Stimulated activated CD8-positive, alpha-beta memory T cell treated with anti-CD3 and anti-CD28 coated beads, Interleukin-15, amount 100 ng/mL, for 24 hours (primary cell): Measurements from ENCODE around the gene TMEM88.

Source experiments
- DNase-seq: peaks from one replicate; pipeline ENCODE4 v3.0.0-alpha.2; 2020; ENCODE audit warnings: low read depth

Gene TMEM88

GRCh38 chr17:7843536-7844291 lies 11.2 kb upstream of the TMEM88 start:
- DNase-seq, result peak; percentile 76

- peak; percentile 56 for DNase-seq
Observed at GRCh38 chr17:7844292-7845154, 10.3 kb upstream of the TMEM88 start.

- DNase-seq, result no peak
Observed at GRCh38 chr17:7845359-7846062, 9.4 kb upstream of the TMEM88 start.

GRCh38 chr17:7846063-7846735 lies 8.7 kb upstream of the TMEM88 start:
- DNase-seq, result no peak

GRCh38 chr17:7846765-7847661 lies 7.9 kb upstream of the TMEM88 start:
- no peak for DNase-seq

GRCh38 chr17:7848131-7848579 lies 6.7 kb upstream of the TMEM88 start:
- no peak for DNase-seq

GRCh38 chr17:7848739-7849129 lies 6.1 kb upstream of the TMEM88 start:
- no peak for DNase-seq

GRCh38 chr17:7849130-7849750 lies 5.6 kb upstream of the TMEM88 start:
- no peak for DNase-seq

GRCh38 chr17:7849751-7850504 lies 4.9 kb upstream of the TMEM88 start:
- DNase-seq, result no peak

- no peak for DNase-seq
Observed at GRCh38 chr17:7850701-7851437, 4.0 kb upstream of the TMEM88 start.

GRCh38 chr17:7851438-7852261 lies 3.2 kb upstream of the TMEM88 start:
- DNase-seq, result peak; percentile 75

GRCh38 chr17:7852262-7852670 lies 2.6 kb upstream of the TMEM88 start:
- no peak for DNase-seq

- no peak for DNase-seq
Observed at GRCh38 chr17:7852919-7853690, 1.8 kb upstream of the TMEM88 start.

- DNase-seq, result no peak
Observed at GRCh38 chr17:7853691-7854038, 1.2 kb upstream of the TMEM88 start.

GRCh38 chr17:7854078-7854777 lies 638 bp upstream of the TMEM88 start:
- DNase-seq, result no peak

GRCh38 chr17:7855660-7856010 lies 769 bp downstream of the TMEM88 start:
- no peak for DNase-seq
